Measurements from ENCODE around the gene FAM200C.

DNA sequence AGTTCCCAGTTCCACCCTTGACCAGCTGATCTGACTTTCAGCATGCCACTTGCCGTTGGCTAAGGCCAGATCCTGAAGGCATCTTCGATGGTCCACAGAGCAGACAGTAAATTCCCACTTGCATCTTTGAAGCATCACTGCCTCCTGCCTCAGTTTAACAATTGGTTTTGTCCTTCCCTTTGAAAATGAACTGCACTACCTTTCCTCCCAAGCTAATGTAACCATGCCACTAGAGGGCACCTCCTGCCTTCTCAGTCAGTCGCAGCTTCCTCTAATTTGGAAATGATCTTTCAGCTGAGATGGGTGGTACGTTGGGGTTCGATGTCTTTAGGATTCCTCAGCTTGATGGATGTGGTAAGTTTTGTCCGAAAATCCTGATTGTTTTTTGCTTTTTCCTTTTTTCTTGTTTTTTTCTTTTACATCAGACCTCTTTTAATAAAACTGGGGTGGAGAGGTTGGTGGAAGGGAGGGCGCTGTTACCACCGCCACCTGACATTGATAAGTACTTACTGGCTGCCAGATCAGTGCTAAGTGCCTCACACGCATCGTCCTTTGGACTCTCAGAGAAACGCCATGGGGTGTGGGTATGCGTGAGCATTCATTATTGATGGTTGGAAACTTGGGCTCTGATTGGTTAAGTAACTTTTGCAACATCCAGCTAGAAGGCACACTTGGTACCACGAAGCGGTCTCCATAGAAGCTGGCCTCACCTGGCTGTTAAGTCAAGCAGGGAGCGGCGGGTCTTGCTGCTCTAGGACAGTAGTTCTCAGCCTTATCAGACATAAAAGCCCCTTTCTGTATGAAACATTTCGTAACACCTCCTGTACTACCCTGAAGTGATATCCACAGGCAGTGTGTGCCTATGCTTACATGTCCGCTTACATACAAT, 38.7 kb upstream of the FAM200C start:
- TF ChIP-seq, protein P1, sequence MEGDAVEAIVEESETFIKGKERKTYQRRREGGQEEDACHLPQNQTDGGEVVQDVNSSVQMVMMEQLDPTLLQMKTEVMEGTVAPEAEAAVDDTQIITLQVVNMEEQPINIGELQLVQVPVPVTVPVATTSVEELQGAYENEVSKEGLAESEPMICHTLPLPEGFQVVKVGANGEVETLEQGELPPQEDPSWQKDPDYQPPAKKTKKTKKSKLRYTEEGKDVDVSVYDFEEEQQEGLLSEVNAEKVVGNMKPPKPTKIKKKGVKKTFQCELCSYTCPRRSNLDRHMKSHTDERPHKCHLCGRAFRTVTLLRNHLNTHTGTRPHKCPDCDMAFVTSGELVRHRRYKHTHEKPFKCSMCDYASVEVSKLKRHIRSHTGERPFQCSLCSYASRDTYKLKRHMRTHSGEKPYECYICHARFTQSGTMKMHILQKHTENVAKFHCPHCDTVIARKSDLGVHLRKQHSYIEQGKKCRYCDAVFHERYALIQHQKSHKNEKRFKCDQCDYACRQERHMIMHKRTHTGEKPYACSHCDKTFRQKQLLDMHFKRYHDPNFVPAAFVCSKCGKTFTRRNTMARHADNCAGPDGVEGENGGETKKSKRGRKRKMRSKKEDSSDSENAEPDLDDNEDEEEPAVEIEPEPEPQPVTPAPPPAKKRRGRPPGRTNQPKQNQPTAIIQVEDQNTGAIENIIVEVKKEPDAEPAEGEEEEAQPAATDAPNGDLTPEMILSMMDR (IDR thresholded peaks at IDR 0.05; ENCODE audit: insufficient read depth, low read length) = peak; percentile 81
- TF ChIP-seq POLR2AphosphoS5 (IDR thresholded peaks at IDR 0.05; ENCODE audit: low read depth) = no peak
- TF ChIP-seq, protein P2, sequence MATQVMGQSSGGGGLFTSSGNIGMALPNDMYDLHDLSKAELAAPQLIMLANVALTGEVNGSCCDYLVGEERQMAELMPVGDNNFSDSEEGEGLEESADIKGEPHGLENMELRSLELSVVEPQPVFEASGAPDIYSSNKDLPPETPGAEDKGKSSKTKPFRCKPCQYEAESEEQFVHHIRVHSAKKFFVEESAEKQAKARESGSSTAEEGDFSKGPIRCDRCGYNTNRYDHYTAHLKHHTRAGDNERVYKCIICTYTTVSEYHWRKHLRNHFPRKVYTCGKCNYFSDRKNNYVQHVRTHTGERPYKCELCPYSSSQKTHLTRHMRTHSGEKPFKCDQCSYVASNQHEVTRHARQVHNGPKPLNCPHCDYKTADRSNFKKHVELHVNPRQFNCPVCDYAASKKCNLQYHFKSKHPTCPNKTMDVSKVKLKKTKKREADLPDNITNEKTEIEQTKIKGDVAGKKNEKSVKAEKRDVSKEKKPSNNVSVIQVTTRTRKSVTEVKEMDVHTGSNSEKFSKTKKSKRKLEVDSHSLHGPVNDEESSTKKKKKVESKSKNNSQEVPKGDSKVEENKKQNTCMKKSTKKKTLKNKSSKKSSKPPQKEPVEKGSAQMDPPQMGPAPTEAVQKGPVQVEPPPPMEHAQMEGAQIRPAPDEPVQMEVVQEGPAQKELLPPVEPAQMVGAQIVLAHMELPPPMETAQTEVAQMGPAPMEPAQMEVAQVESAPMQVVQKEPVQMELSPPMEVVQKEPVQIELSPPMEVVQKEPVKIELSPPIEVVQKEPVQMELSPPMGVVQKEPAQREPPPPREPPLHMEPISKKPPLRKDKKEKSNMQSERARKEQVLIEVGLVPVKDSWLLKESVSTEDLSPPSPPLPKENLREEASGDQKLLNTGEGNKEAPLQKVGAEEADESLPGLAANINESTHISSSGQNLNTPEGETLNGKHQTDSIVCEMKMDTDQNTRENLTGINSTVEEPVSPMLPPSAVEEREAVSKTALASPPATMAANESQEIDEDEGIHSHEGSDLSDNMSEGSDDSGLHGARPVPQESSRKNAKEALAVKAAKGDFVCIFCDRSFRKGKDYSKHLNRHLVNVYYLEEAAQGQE (IDR thresholded peaks at IDR 0.05; ENCODE audit: insufficient replicate concordance, low read depth) = no peak
- TF ChIP-seq GABPA (IDR thresholded peaks at IDR 0.05; ENCODE audit: low read depth) = no peak
- TF ChIP-seq SPI1 (IDR thresholded peaks at IDR 0.05; ENCODE audit: borderline replicate concordance, low read depth) = peak; percentile 22; the same call in 1 of the 2 replicates
